Suprapubic skin (tissue), 4 donors: ENCODE measurements around the gene FOSB.

Experiments
- EP300 ChIP-seq: sonication (generic); formaldehyde crosslinking; IDR thresholded peaks from one replicate; pipeline ENCODE4 v1.6.1; 2017; ENCODE audit warnings: antibody characterized with exemption
- POLR2A ChIP-seq, 2 donors: fragments of 450-650 bp; IDR thresholded peaks; one replicate each; pipeline ENCODE4 v1.6.1; 2017; ENCODE audit warnings: antibody characterized with exemption in 2 of 2, mild to moderate bottlenecking in 2 of 2, moderate library complexity in 2 of 2
- POLR2AphosphoS5 ChIP-seq, 3 donors: sonication (generic); formaldehyde crosslinking; IDR thresholded peaks; one replicate each; pipeline ENCODE4 v1.6.1; 2017; ENCODE audit warnings: antibody characterized with exemption in 3 of 3
- TF ChIP-seq, protein P1 (sequence below), 2 donors: fragments of 200-600 bp in 1 of 2; fragments of 450-650 bp in 1 of 2; sonication (generic) in 1 of 2; IDR thresholded peaks; one replicate each; pipeline ENCODE4 v1.5.1; 2016 to 2019; ENCODE audit warnings: antibody characterized with exemption in 2 of 2, mild to moderate bottlenecking in 1 of 2, moderate library complexity in 1 of 2

DNA sequence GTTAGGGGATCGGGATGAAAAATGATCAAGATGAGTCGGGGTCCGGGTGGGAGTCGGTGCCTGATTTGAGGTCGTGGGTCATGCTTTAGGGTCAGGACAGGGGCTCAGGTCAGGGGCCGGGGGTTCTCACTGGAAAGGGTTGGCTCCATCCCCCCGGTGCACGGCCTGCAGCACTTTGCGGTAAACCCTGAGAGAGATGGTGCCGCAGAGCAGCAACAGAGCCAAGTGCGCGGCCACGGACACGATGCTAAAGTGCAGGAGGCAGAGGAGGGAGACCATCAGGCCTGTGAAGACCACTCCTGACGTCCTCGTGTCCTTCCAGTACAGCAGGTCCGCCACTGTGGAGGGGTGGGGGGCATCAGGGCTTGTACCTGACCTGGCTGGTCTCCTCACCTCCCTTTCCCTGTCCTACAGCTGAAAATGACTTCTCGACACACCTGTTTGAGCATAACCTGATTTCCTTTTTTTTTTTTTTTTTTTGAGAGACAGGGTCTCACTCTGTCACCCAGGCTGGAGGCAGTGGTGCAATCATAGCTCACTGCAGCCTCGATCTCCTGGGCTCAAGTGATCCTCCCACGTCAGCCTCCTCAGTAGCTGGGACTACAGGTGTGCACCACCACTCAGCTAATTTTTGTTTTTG is 21.5 kb downstream of the FOSB start:
- TF ChIP-seq, protein P1, sequence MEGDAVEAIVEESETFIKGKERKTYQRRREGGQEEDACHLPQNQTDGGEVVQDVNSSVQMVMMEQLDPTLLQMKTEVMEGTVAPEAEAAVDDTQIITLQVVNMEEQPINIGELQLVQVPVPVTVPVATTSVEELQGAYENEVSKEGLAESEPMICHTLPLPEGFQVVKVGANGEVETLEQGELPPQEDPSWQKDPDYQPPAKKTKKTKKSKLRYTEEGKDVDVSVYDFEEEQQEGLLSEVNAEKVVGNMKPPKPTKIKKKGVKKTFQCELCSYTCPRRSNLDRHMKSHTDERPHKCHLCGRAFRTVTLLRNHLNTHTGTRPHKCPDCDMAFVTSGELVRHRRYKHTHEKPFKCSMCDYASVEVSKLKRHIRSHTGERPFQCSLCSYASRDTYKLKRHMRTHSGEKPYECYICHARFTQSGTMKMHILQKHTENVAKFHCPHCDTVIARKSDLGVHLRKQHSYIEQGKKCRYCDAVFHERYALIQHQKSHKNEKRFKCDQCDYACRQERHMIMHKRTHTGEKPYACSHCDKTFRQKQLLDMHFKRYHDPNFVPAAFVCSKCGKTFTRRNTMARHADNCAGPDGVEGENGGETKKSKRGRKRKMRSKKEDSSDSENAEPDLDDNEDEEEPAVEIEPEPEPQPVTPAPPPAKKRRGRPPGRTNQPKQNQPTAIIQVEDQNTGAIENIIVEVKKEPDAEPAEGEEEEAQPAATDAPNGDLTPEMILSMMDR (IDR thresholded peaks at IDR 0.05): no peak
- TF ChIP-seq POLR2AphosphoS5 (IDR thresholded peaks at IDR 0.05) (no peak), POLR2A (IDR thresholded peaks at IDR 0.05) (no peak), EP300 (no peak)
